Cortex of kidney (tissue), 1 donor: ENCODE results near the gene FCN2.

ENCODE experiments used
- DNase-seq: peaks from one replicate; lab custom pipeline; 2025; lab: John Stamatoyannopoulos, UW

The FCN2 gene

DNA sequence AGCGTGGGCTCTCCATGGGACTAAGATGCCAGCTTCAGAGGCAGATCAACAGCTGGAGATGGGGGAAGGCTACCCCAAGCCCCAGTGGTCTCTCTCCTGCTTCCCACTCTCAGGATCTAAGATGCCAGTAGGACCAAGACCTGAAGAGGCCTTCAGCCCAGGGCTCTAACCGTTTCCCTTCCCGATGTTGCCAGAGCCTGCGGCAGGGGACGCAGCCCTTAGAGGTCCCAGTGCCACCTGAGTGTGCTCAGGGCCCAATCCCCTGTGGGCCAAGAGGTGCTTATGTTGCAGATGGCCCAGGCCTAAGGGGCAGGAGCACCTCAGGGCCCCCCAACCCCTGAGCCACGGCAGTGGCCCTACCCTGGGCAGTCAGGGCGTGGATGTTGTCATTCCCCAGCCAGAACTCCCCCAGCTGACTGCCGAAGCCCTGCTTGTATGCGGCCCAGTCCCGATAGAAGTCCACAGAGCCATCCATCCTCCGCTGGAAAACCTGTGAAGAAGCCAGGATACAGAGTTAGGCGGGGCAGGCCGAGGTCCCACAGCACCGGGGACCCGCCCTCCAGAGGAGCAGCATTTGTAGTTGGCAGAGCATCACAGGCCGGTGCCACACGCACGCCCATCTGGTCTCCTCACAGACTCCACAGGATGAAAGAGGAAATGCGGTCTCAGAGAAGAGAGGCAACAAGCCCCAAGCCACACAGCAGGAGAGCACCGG, 31.7 kb downstream of the FCN2 start:
- DNase-seq: no peak

- DNase-seq: no peak
These were observed 32.6 kb downstream of the FCN2 start for GRCh38 chr9:134913041-134913712.

DNA sequence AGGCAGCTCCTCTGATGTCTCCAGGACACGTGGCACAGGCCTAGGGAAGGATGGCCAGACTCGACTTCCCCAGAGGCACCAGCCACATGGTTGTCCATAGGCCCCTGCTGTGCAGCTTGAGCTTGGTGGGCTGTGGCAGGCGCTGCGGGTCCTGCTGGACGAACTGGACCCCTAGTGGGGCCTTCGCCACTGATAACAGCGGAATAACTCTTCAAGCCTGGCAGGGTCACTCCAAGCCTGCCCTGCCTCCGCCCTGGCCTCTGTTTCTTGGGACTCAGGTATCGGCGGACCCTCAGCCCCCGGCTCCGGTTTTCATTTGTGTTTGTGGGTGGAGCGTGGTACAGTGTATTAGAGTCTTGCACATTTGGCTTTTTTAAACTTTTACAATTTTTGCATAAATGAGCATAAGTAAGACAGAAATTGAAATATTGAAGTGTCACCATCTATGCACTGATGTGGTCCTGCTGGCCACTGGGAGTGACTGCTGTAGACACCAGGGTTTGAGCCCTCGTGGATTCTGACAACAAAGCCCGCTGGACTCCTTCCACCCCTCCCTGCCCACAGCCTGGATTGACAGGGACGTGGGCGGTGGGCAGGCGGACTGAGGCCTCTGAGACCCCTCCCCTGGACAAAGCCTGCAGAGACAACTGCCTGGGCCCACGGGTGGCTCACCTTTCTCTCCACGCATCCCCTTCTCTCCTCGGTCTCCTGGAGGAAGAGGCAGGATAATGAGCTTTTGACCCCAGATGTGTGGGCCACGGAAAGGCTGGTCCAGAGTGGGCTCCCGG, 33.3 kb downstream of the FCN2 start:
- DNase-seq: no peak

DNA sequence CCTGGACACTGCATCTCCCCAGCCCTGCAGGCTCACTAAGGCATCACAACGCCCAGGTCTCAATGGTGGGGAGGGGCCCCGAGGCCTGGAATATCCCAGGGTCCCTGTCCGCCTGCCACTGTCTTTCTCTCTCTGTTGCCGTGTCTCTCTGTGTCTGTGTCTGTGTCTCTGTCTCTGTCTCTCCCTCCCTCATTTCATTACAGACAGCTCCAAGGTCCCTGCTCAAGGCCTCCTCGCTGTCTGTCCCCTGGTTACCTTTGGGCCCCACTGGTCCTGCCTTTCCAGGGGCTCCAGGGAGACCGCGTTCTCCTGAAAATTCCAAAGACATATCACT, 33.9 kb downstream of the FCN2 start:
- no peak for DNase-seq

GRCh38 chr9:134915046-134915985, 34.7 kb downstream of the FCN2 start:
- DNase-seq: no peak

DNA sequence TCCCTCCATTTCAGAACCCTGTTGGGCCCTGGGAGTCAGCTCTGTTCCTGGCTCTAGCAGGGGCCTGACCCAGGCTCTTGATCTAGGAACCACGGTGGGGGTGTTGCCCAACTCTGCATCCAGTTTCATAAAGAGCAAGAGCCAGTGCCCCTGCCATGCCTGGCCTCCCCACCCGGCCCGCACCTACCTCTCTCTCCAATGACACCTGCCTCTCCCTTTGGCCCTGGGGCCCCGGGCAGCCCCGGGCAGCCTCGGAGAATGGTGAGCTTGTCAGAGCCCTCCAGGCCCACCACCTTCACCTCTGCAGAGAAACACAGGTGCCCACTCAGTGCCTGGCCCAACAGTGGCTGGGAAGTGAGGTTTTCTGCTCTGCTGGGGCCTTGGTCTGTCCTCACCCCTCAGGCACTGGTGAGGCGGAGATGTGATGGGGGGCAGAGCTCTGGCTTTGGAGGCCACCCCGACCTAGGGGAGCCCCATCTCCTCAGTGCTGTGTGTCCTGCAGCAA, 35.6 kb downstream of the FCN2 start:
- no peak for DNase-seq

GRCh38 chr9:134917431-134918373, 37.1 kb downstream of the FCN2 start, which contains the start of gene FCN1:
Gene FCN1 (minus strand): TSS chr9:134917912. CDS start chr9:134917871, 41 bp downstream.
- DNase-seq: no peak

DNA sequence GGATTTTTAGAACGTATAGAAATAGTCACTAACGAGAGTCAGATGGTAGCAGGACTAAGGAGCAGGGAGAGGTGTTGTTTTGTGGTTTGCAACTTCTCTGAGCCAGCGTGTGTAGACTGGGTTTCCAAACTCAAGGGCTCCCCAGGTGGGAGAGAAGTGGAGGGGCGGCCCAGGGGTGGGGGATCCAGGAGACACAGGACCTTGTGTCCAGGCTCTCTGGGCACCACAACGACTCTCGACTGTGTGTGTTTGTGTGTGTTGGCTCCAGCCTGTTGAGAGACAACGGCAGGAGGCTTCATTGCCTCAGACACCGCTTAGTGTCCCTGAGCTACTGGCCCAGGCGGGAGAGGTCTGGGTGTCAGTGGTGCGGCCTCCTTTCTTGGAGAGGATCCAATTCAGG, 38.0 kb downstream of the FCN2 start:
- no peak for DNase-seq

- no peak for DNase-seq
These were observed 38.7 kb downstream of the FCN2 start for GRCh38 chr9:134919303-134919702.

GRCh38 chr9:134922066-134922931, 41.7 kb downstream of the FCN2 start:
- no peak for DNase-seq

DNA sequence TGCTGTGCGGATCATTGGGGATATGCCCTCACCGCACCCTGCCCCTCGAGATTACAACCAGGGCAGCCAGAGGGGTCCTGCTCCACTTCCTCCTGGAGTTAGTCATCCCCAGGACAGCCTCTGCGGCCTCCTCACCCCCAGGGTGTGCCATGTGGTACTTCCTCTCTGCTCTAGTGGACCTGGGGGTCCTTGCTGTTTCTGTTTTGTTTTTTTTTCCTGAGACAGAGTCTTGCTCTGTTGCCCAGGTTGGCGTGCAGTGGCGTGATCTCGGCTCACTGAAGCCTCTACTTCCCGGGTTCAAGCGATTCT, 42.3 kb downstream of the FCN2 start:
- no peak for DNase-seq

- DNase-seq: no peak
These were observed 42.9 kb downstream of the FCN2 start for GRCh38 chr9:134923466-134923865.

DNA sequence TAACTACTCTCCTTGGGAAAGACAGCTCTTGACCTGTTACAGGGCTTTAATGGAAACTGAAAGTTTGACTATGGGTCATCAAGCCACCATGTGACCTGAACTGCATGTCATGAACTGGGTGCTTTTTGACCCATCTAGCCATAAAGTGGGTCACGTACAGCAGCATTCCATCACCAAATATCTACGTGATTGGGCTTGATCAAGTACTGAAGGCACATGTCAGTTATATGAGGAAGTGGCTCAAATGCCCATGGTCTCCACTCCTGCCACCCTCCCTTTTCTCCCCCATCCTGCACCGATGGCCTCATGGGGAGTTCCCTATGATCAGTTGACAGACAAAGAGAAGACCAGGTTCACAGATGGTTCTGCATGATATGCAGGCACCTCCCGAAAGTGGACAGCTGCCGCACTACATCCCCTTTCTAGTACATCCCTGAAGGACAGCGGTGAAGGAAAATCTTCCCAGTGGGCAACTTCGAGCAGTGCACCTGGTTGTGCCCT, 44.5 kb downstream of the FCN2 start:
- no peak for DNase-seq

DNA sequence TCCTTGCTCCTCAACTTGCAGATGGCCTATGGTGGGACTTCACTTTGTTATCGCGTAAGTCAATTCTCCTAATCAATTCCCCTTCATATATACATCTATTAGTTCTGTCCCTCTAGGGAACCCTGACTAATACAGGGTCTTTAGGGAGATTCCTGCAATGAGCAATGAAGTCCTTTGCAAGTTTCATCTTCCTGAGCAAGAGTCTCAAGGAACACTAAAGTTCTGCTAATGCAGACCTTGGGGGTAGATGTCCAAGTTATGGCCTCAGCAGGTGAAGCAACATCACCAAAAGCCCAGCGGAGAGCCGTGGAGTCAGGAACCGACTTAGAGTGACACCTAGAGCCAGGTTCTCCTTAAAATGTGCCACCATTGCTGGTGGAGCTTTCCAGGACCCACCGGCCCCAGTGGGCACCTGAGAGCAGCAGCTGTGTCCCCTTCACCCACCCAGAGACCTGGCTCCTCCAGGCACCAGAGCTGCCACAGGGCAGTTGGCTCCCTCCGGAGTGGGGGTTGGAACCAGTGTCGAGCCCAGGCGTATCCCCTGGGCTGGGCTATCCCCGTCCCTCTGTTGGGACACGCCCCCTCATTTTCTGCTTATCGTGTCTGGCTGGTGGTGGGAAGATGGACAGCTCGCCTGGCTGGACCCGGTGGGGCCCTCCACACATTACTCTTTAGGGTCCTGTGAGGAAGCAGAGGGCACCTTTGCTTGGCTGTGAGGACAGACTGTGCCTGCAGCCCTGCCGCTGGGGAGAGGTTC, 48.0 kb downstream of the FCN2 start:
- no peak for DNase-seq

DNA sequence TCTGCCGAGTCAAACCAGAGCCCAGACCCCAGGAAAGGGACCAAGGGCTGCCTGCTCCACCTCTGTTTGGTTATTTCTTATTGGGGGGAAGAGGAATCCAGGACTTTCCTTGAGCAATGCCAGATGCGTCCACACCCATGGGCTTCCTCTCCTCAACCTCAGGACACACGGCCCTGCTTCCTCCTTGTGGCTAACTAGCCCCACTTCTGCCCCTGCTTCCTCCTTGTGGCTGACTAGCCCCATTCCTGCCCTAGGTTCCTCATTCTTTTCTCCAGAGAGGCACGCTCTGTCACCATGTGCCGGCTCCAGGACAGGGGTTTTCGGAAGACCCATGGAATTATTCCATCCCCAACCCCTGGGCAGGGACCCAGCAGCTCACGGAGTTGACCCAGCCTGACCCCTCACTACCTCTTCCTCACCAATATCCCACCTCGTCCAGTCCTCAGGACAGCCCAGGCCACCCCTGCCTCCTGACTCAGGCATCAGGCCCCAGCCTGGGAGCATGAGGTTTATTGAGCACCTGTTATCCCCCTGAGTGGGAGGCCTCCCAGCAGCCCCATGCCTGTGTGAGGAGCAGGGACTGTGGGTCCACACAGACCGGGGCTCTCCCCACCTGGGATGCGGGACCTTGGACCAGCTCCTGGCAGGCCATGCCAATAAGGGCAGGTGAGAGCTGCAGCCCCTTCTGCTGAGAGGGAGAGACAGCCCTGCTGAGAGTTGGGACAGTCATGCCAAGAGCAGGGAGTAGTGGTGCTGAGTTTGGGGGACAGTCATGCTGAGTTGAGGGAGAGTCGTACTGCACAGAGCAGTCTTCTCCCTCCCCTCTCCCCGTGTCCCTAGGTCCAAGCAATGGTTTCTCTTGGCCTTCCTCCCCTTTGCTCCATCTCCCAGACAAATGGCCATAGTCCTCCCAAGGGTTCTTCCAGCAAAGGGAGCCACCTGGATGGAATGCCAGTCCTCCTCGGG, 48.9 kb downstream of the FCN2 start:
- DNase-seq: no peak

- DNase-seq: no peak
These were observed 49.8 kb downstream of the FCN2 start for GRCh38 chr9:134930398-134930797.

GRCh38 chr9:134932171-134932570, 51.6 kb downstream of the FCN2 start:
- DNase-seq: no peak

- DNase-seq: no peak
These were observed 52.0 kb downstream of the FCN2 start for GRCh38 chr9:134932606-134933005.
